D721Med (cell line): ENCODE data around the gene CAPN6.

Experiments
- DNase-seq: peaks from one replicate; pipeline ENCODE4 v3.0.0; 2011; ENCODE audit warnings: low spot score; ENCODE audit not compliant: insufficient read length
- FAIRE-seq: peaks from 2 replicates; lab custom pipeline; 2011; peaks lifted over from hg19 to GRCh38; lab: Jason Lieb, UNC
- TF ChIP-seq, protein P1 (sequence below): IDR thresholded peaks from 2 replicates; pipeline ENCODE4 v1.5.1; 2012; ENCODE audit warnings: mild to moderate bottlenecking, control low read depth; ENCODE audit not compliant: insufficient read depth; ENCODE audit errors: missing control alignments

The CAPN6 gene

DNA sequence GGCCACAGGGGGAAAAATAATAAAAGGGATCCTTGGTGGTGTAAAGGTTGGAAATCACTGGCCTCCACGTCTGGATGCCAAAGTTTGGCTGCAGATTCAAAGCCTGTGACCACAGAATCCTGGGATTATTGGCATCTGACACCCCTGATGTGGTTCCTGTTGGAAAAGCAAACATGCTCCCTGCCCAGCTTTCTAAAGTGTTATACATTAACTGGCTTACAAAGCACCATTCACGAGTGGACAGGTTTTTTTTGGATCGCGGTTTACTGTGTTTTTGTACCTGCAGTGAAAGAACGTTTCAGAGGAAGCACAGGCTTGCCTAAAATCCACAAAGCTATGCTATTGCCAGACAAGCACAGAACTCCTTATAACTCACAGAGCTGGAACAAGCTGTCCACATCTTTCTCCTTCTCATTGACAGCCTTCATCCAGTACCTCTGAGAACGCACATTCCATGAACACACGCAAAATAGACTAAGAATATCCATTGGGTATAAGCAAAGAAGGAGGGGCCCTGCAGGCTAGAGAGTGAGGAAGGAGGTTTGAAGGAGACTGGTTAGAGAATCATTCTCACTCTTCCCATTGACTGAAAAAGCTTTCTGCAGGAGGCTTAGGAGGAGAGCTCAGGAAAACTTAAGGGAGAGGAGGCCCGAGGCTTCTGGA lies 14.5 kb upstream of the CAPN6 start:
- FAIRE-seq (no peak), DNase-seq (no peak)
- TF ChIP-seq, protein P1, sequence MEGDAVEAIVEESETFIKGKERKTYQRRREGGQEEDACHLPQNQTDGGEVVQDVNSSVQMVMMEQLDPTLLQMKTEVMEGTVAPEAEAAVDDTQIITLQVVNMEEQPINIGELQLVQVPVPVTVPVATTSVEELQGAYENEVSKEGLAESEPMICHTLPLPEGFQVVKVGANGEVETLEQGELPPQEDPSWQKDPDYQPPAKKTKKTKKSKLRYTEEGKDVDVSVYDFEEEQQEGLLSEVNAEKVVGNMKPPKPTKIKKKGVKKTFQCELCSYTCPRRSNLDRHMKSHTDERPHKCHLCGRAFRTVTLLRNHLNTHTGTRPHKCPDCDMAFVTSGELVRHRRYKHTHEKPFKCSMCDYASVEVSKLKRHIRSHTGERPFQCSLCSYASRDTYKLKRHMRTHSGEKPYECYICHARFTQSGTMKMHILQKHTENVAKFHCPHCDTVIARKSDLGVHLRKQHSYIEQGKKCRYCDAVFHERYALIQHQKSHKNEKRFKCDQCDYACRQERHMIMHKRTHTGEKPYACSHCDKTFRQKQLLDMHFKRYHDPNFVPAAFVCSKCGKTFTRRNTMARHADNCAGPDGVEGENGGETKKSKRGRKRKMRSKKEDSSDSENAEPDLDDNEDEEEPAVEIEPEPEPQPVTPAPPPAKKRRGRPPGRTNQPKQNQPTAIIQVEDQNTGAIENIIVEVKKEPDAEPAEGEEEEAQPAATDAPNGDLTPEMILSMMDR, result no peak

DNA sequence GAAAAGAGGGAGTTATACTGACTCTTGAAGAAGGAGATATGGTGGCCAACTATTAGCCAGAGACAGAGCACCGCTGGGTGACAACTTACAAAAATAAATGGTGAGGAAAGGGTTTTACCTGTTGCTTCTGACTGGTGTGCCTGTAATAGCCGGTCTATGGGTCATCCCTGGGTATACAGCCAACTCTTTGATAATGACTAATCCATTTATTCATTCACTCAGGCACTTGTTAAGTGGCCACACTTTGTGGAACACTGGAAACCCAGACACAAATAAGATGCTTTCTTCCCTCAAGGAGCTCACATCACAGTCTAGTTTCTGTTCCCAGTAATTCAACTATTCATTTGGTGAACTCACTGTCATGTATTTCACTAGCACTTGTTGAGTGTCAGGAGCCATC lies 13.2 kb upstream of the CAPN6 start:
- DNase-seq (no peak), FAIRE-seq (no peak)
- TF ChIP-seq, protein P1, result no peak

DNA sequence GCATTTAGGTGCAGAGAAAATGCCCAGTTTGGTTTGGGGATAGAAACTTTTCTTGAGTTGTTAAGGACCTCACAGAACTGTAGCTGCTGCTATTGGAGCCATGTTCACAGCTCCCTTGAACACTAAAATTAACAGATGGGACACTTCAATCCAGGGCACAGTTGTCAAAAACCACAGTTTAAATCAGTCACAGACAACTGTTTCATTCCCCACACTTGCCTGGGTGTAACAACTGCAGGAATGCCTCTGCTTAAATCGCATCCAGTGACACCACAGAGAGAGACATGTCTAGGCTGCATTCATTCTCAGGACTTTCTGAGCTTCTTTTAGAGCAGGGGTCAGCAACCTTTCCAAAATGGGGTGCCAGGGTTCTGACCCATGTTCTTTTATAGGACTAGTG lies 12.7 kb upstream of the CAPN6 start:
- FAIRE-seq (no peak), DNase-seq (no peak)
- TF ChIP-seq, protein P1, result no peak

DNA sequence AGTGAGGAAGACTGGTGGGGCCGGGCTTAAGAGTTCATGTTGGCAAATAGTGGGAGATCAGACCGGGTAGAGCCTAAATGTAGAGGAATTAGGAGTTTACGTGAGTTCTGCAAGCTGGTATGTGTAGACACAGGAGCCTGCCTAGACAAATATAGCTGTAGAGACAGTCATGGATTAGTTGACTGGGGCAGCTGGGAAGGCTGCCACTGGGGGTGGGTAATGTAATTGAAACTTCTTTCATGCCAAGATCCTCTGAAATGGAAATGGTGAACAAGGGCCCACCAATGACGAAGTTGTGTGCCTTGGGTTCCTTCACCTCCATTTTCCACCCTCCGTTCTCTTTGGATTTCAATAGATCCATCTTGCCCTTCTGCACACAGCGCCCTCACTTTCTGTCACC lies 11.9 kb upstream of the CAPN6 start:
- TF ChIP-seq, protein P1, result no peak
- FAIRE-seq, result no peak
- no peak for DNase-seq

DNA sequence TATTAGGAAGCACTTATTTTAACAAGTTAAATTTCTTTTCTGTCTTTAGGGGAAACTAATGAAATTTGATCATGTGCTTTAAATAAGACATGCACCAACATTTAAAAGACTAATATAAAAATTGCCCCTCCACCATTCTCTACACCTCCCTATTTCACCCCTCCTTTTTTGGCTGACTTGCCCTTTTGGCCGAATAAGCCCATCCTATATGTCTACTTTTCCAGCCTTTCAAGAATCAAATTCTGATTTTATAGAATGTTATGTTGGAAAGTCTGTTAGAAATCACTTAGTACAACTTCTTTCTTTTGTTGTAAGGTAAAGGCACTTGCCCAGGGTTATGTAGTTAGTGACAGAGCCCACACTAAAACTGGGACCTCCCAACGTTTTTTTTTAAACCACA lies 1.8 kb downstream of the CAPN6 start:
- no peak for FAIRE-seq
- DNase-seq, result no peak
- TF ChIP-seq, protein P1, result no peak

DNA sequence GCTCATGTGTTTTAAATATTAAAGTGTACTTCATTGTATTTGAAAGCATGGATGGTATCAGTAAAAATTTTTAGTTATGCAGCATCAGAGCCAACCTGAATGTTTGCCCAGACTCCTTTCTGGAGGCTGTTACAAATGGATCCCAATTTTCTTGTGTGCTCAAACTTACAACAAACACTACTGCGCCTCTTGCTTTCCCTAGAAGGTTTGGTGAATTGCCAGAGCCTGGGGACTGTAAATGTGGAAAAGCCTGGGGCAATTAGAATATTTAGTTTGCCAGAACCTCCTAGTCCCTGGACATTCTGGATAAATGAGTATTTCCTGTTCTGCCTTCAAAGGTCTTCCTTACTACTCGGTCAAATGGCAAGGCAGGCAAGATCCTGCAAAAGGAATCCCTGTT lies 4.8 kb downstream of the CAPN6 start:
- FAIRE-seq, result no peak

DNA sequence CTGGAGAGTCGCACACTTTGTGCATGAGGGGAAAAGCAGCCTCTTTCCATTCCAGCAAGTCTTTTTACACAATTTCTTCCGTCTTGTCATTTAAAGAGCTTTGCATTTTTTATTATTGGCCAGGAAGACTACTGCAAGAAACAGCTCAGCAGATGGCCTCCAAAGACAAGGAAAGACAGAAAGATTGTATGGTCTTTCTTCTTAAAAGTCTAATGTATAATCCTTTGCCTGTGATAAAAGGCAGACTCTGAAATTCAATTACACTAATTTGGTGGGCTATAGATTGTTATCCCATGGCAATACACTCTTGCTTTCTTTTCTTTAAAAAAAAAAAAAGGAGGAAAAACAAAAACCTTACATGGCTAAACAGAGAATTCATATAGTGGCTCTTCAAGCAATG lies 5.9 kb downstream of the CAPN6 start:
- FAIRE-seq (no peak), DNase-seq (no peak)
- TF ChIP-seq, protein P1, result no peak

More for the DNA sequence above, 4.8 kb downstream of the CAPN6 start:
- no peak for DNase-seq
- TF ChIP-seq, protein P1, result no peak
